GM12878 (cell line): Measurements from ENCODE around the gene AMPH. TPM values are rescaled to one million over a fixed set of nuclear protein-coding genes. Genes with fewer than 3 reads are reported as not detected.

Source experiments
- ATAC-seq: fragments of 200-7000 bp; cut with Tn5 transposase; 3 replicates; pipeline ENCODE4 v1.9.1; 2020; ENCODE audit warnings: mild to moderate bottlenecking, moderate library complexity
- BruUV-seq: library from RNA; stranded (reverse); fragments of 400-500 nt; replicated peaks from 2 replicates; lab custom pipeline; 2021; lab: Mats Ljungman, UMichigan
- CTCF ChIA-PET: fragments of 300-600 bp; sonication (Branson Sonifier 250); formaldehyde crosslinking; extraction: SDS; loops from one replicate; lab custom pipeline; 2021; ENCODE audit warnings: inconsistent platforms; lab: Yijun Ruan, JAX
- POLR2A ChIA-PET: fragments of 350-600 bp; formaldehyde crosslinking; extraction: SDS; loops from one replicate; lab custom pipeline; 2021; ENCODE audit warnings: inconsistent platforms; lab: Charles Lee
- RAD21 ChIA-PET: fragments of 300-600 bp; sonication (Branson Sonifier 250); formaldehyde crosslinking; loops from one replicate; lab custom pipeline; 2023; ENCODE audit warnings: antibody characterized with exemption; ENCODE audit not compliant: unreplicated experiment; lab: Charles Lee
- SMC1A ChIA-PET: fragments of 300-600 bp; sonication (Branson Sonifier 250); formaldehyde crosslinking; loops from one replicate; lab custom pipeline; 2023; ENCODE audit not compliant: unreplicated experiment, uncharacterized antibody; lab: Charles Lee
- DNase-seq: peaks from one replicate; pipeline ENCODE4 v3.0.0-alpha.2; 2011; ENCODE audit warnings: low read depth, low spot score
- FAIRE-seq: peaks from 3 replicates; lab custom pipeline; 2011; peaks lifted over from hg19 to GRCh38; lab: Jason Lieb, UNC
- H2AFZ ChIP-seq: 2 replicates; pipeline ENCODE4 v1.6.0; 2011; ENCODE audit warnings: low read depth, low read length, control low read depth; ENCODE audit not compliant: control insufficient read depth
- H3K27ac ChIP-seq: 2 replicates; pipeline ENCODE4 v1.5.1; 2011; ENCODE audit warnings: control low read depth; ENCODE audit not compliant: control insufficient read depth, insufficient read depth
- H3K27me3 ChIP-seq, 2 experiments: replicated peaks in 1 of 2; 2 replicates each; pipeline versions ENCODE4 v1.6.0 to v1.6.1; 2011; ENCODE audit warnings: low read length in 1 of 2; ENCODE audit not compliant: control insufficient read depth in 2 of 2, insufficient read depth in 2 of 2
- H3K36me3 ChIP-seq, 2 experiments: 2 replicates each; pipeline ENCODE4 v1.5.1; 2011; ENCODE audit warnings: low read length in 1 of 2; ENCODE audit not compliant: control insufficient read depth in 2 of 2, insufficient read depth in 2 of 2
- H3K4me1 ChIP-seq: 2 replicates; pipeline ENCODE4 v1.6.1; 2011; ENCODE audit warnings: mild to moderate bottlenecking, low read length, moderate library complexity, mixed read lengths; ENCODE audit not compliant: control insufficient read depth, insufficient read depth
- H3K4me2 ChIP-seq: 2 replicates; pipeline ENCODE4 v1.6.0; 2011; ENCODE audit warnings: control low read depth; ENCODE audit not compliant: control insufficient read depth, insufficient read depth
- H3K4me3 ChIP-seq: fragments of 200-600 bp; sonication (generic); 2 replicates; pipeline ENCODE4 v1.5.1; 2016
- H3K79me2 ChIP-seq: 2 replicates; pipeline ENCODE4 v1.6.0; 2011; ENCODE audit warnings: low read length; ENCODE audit not compliant: control insufficient read depth, insufficient read depth
- H3K9ac ChIP-seq: 2 replicates; pipeline ENCODE4 v1.8.0; 2011; ENCODE audit warnings: low read length, control low read depth, mixed read lengths; ENCODE audit not compliant: control insufficient read depth, insufficient read depth
- H3K9me3 ChIP-seq: replicated peaks from 3 replicates; pipeline ENCODE4 v1.5.1; 2011; ENCODE audit warnings: mild to moderate bottlenecking, low read length; ENCODE audit not compliant: control insufficient read depth, insufficient read depth
- H4K20me1 ChIP-seq: 2 replicates; pipeline ENCODE4 v1.6.0; 2011; ENCODE audit not compliant: control insufficient read depth, insufficient read depth
- ATF3 ChIP-seq: IDR thresholded peaks from 2 replicates; pipeline ENCODE4 v1.6.1; 2011; ENCODE audit warnings: low read depth, mild to moderate bottlenecking, low read length, moderate library complexity, borderline replicate concordance; ENCODE audit errors: extremely low read depth
- DPF2 ChIP-seq: fragments of 450-650 bp; IDR thresholded peaks from 2 replicates; pipeline ENCODE4 v1.6.1; 2017; ENCODE audit warnings: mild to moderate bottlenecking
- FOS ChIP-seq: IDR thresholded peaks from 3 replicates; pipeline ENCODE4 v1.6.1; 2011; ENCODE audit warnings: borderline replicate concordance; ENCODE audit not compliant: insufficient read length; ENCODE audit errors: extremely low read depth
- GABPA ChIP-seq: IDR thresholded peaks from 2 replicates; pipeline ENCODE4 v1.6.1; 2014; ENCODE audit warnings: antibody characterized with exemption, low read depth, mild to moderate bottlenecking, inconsistent platforms
- HDAC6 ChIP-seq: fragments of 200-600 bp; sonication (generic); IDR thresholded peaks from one replicate; pipeline ENCODE4 v1.8.0; 2017; ENCODE audit warnings: antibody characterized with exemption; ENCODE audit not compliant: unreplicated experiment
- IKZF2 ChIP-seq, 2 experiments: fragments of 450-650 bp; IDR thresholded peaks; 2 replicates each; pipeline ENCODE4 v1.6.1; 2017; ENCODE audit warnings: mild to moderate bottlenecking in 2 of 2, moderate library complexity in 2 of 2
- MXI1 ChIP-seq: fragments of 150-350 bp; IDR thresholded peaks from 2 replicates; pipeline ENCODE4 v1.6.1; 2011; ENCODE audit warnings: low read depth, mild to moderate bottlenecking, inconsistent platforms, low read length, improper control_type of control experiment
- RAD21 ChIP-seq: IDR thresholded peaks from 2 replicates; pipeline ENCODE4 v1.6.1; 2011; ENCODE audit warnings: mild to moderate bottlenecking, low read depth, low read length, moderate library complexity; ENCODE audit not compliant: insufficient read depth
- TARDBP ChIP-seq: IDR thresholded peaks from 2 replicates; pipeline ENCODE4 v1.6.1; 2016; ENCODE audit warnings: borderline replicate concordance
- ZNF217 ChIP-seq: fragments of 450-650 bp; IDR thresholded peaks from 2 replicates; pipeline ENCODE4 v1.6.1; 2017; ENCODE audit warnings: antibody characterized with exemption, mild to moderate bottlenecking
- WGBS: methylation state at CpG from one replicate; pipeline ENCODE4 v1.1.6; 2016; ENCODE audit warnings: low lambda C conversion rate; ENCODE audit not compliant: insufficient replicate concordance, insufficient coverage; ENCODE audit errors: missing lambda C conversion rate; 5-methylcytosine and 5-hydroxymethylcytosine counted together
- in situ Hi-C: fragments of 300-500 bp; cut with MboI; formaldehyde crosslinking; loops from 9 replicates; pipeline ENCODE4 v1.14.3; 2018; ENCODE audit warnings: mixed read lengths
- intact Hi-C: fragments of 100-400 bp; cut with micrococcal nuclease; formaldehyde crosslinking; loops from one replicate; pipeline ENCODE4 v1.14.2; 2022; ENCODE audit not compliant: unreplicated experiment
- polyA plus RNA-seq, 11 experiments: library from polyadenylated mRNA; depleted of rRNA in 4 of 11; unstranded in 6 of 11; stranded (reverse) in 5 of 11; fragments of >200 nt; fragmentation: Nextera tagmentation in 4 of 11; fragmentation: Illumina TruSeq in 1 of 11; extraction: Ambion mirVana in 4 of 11; extraction: Trizol in 1 of 11; gene quantifications; 1 replicate in 1 of 11; 2 replicates in 10 of 11; pipeline versions ENCODE4 v1.2.1 to v1.2.3, GENCODE V29; 2011 to 2016; ENCODE audit warnings: inconsistent platforms in 2 of 11, missing spikeins in 2 of 11, low read depth in 1 of 11
- total RNA-seq, 4 experiments: library from RNA; depleted of rRNA in 3 of 4; stranded (reverse); fragments of >200 nt in 3 of 4; fragmentation: Illumina TruSeq in 1 of 4; extraction: Trizol in 1 of 4; gene quantifications; 2 replicates each; pipeline versions ENCODE4 v1.2.1 to v1.2.3, GENCODE V29; 2013 to 2021

The AMPH gene
- total and polyA plus RNA-seq, 10 of the 15 experiments (the other 5 are each of a cell fraction or from before 2014, with no cell fraction given), result 0.03 to 0.24 (median 0.08) TPM; not detected in 2

- Histone ChIP-seq H3K9me3 (no peaks in the 10 kb centered on the region), H3K79me2 (no peaks in the 10 kb centered on the region), H3K4me3 (no peak overlapping the region), H3K4me2 (no peak overlapping the region), H4K20me1 (no peaks in the 10 kb centered on the region), H2AFZ (no peak overlapping the region), H3K36me3 (no peaks in the 10 kb centered on the region), H3K27ac (no peak overlapping the region), H3K27me3 (no peaks in the 10 kb centered on the region; a peak in 1 of 4 replicates), H3K4me1 (no peaks in the 10 kb centered on the region), H3K9ac (no peak overlapping the region)
- in situ Hi-C loops, result no loop called here
- SMC1A ChIA-PET, result no interaction called here
- DNase-seq, result no peak
- WGBS, result 52% methylated on average over 4 of the region's 4 CpGs
- no peak for TF ChIP-seq FOS
- no peak for TF ChIP-seq ZNF217
- TF ChIP-seq GABPA, result no peak
- TF ChIP-seq TARDBP, result no peak
- TF ChIP-seq RAD21, result no peak
- TF ChIP-seq MXI1, result no peak
- TF ChIP-seq HDAC6, result no peak
- no peak for TF ChIP-seq DPF2
- TF ChIP-seq ATF3, result no peak
- TF ChIP-seq IKZF2 (IDR thresholded peaks at IDR 0.05), result no peak
- BruUV-seq, result no TSS peak
- intact Hi-C loops, result no loop called here
- no peak for ATAC-seq
- CTCF ChIA-PET, result no interaction called here
- no peak for FAIRE-seq
- RAD21 ChIA-PET, result no interaction called here
- POLR2A ChIA-PET, result no interaction called here
Observed at GRCh38 chr7:38594949-38595348, 36.2 kb downstream of the AMPH start.
